ENCODE measurements around the gene HS2ST1. TPM values are rescaled to one million over a fixed set of nuclear protein-coding genes. Genes with fewer than 3 reads are reported as not detected.
A peak's percentile ranks its signal among the peaks of the same experiment; 100 is the strongest.

Gene HS2ST1
- total and polyA plus RNA-seq, 4 donors: 5.4 to 11.8 (median 8.2) TPM

- TF ChIP-seq RXRA (IDR thresholded peaks at IDR 0.05) (peak; percentile 22 to 26), GABPA (IDR thresholded peaks at IDR 0.05 in 1 of 2, conservative IDR thresholded peaks at IDR 0.05 in 1 of 2) (peak in 1 of 2 donors; percentile 53), HNF4G (IDR thresholded peaks at IDR 0.05) (no peak), FOXA1 (IDR thresholded peaks at IDR 0.05) (peak; percentile 6), NR2F2 (IDR thresholded peaks at IDR 0.05) (peak; percentile 36), TAF1 (conservative IDR thresholded peaks at IDR 0.05) (peak; percentile 66)
Measured at GRCh38 chr1:86913896-86914600, 387 bp upstream of the HS2ST1 start, which contains the start of gene SELENOF (continued).

GRCh38 chr1:86914998-86915736, 732 bp downstream of the HS2ST1 start:
- no peak for TF ChIP-seq ZBTB33 (IDR thresholded peaks at IDR 0.05)
- TF ChIP-seq FOXA2 (IDR thresholded peaks at IDR 0.05): no peak
- no peak for TF ChIP-seq RAD21 (IDR thresholded peaks at IDR 0.05)
- TF ChIP-seq HNF4A (conservative IDR thresholded peaks at IDR 0.05): no peak
- peak; percentile 5 for TF ChIP-seq REST (IDR thresholded peaks at IDR 0.05)
- no peak for TF ChIP-seq GABPA (IDR thresholded peaks at IDR 0.05 in 1 of 2, conservative IDR thresholded peaks at IDR 0.05 in 1 of 2)
- peak; percentile 46 for TF ChIP-seq NR2F2 (IDR thresholded peaks at IDR 0.05)
- peak; percentile 58 for TF ChIP-seq TAF1 (conservative IDR thresholded peaks at IDR 0.05)
- no peak for TF ChIP-seq ATF3 (IDR thresholded peaks at IDR 0.05)
- TF ChIP-seq MAX (IDR thresholded peaks at IDR 0.05): no peak
- no peak for TF ChIP-seq SP1 (IDR thresholded peaks at IDR 0.05)
- no peak for TF ChIP-seq HNF4G (IDR thresholded peaks at IDR 0.05)
- TF ChIP-seq CTCF (IDR thresholded peaks at IDR 0.05; ENCODE audit: low read depth, low read length, missing input control): no peak
- TF ChIP-seq YY1 (IDR thresholded peaks at IDR 0.05): peak; percentile 23
- TF ChIP-seq JUND (IDR thresholded peaks at IDR 0.05): no peak
- no peak for TF ChIP-seq EGR1 (IDR thresholded peaks at IDR 0.05; ENCODE audit: low read depth in 2 of 2)
- TF ChIP-seq FOXA1 (IDR thresholded peaks at IDR 0.05): no peak
- peak; percentile 24 to 42 for TF ChIP-seq RXRA (IDR thresholded peaks at IDR 0.05)
- peak overlapping the region; percentile 82 to 90 (median 88) for H3K4me3 ChIP-seq (ENCODE audit: low read depth in 1 of 3, low read length in 3 of 3)
- H3K4me1 ChIP-seq (ENCODE audit: control insufficient read depth in 4 of 4, insufficient read depth in 4 of 4, low read length in 3 of 4): peaks cover 3 to 25% (median 13%) of the 10 kb centered on the region in 4 donors
- peak overlapping the region; percentile 69 to 75 for H3K27ac ChIP-seq (ENCODE audit: low read depth in 1 of 2, low read length in 2 of 2)
- peak; percentile 62 for DNase-seq (ENCODE audit: low spot score)
- H3K36me3 ChIP-seq (ENCODE audit: control insufficient read depth in 4 of 4, insufficient read depth in 3 of 4, low read depth in 1 of 4, low read length in 3 of 4): peaks cover 0 to under 1% (median under 1%) of the 10 kb centered on the region in 4 donors
- H3K9ac ChIP-seq (ENCODE audit: low read depth in 1 of 2, low read length in 2 of 2): peak overlapping the region; percentile 24 to 91
- no peaks in the 10 kb centered on the region for H3K27me3 ChIP-seq (ENCODE audit: control insufficient read depth in 4 of 4, insufficient read depth in 4 of 4, low read length in 3 of 4)
- H3K9me3 ChIP-seq (ENCODE audit: control insufficient read depth in 4 of 4, low read length in 3 of 4): no peaks in the 10 kb centered on the region
- under 1% methylated on average over 43 of the region's 43 CpGs for WGBS

All from liver (tissue), 9 donors.